Naive thymus-derived CD4-positive, alpha-beta T cell (primary cell): Measurements from ENCODE around the gene NMRAL1. TPM values are rescaled to one million over a fixed set of nuclear protein-coding genes. Genes with fewer than 3 reads are reported as not detected.

Experiments
- ATAC-seq: fragments of 150-1000 bp; cut with Tn5 transposase; 2 replicates; pipeline ENCODE4 v1.10.0; 2021; ENCODE audit warnings: mild to moderate bottlenecking, moderate library complexity
- CTCF ChIA-PET: fragments of 350-600 bp; sonication (Branson Sonifier 250); formaldehyde crosslinking; loops from one replicate; lab custom pipeline; 2021; ENCODE audit warnings: antibody characterized with exemption; lab: Charles Lee
- POLR2A ChIA-PET: fragments of 350-600 bp; sonication (Branson Sonifier 250); formaldehyde crosslinking; loops from one replicate; lab custom pipeline; 2021; ENCODE audit warnings: antibody characterized with exemption, inconsistent platforms; lab: Charles Lee
- DNase-seq, 9 donors: peaks; one replicate each; pipeline versions ENCODE4 v3.0.0 to v3.0.0-alpha.2; 2020 to 2022; ENCODE audit warnings: mixed read lengths in 1 of 9
- H3K27ac ChIP-seq: one replicate; pipeline ENCODE4 v1.7.0; 2013; ENCODE audit warnings: mild to moderate bottlenecking, low read depth, low read length, moderate library complexity
- H3K27me3 ChIP-seq, 2 donors: one replicate each; pipeline ENCODE4 v1.7.0; 2013; ENCODE audit warnings: low read length in 2 of 2, mild to moderate bottlenecking in 2 of 2, moderate library complexity in 2 of 2; ENCODE audit not compliant: control insufficient read depth in 2 of 2, insufficient read depth in 2 of 2
- H3K36me3 ChIP-seq, 3 experiments: 1 replicate in 2 of 3; 2 replicates in 1 of 3; pipeline ENCODE4 v1.7.0; 2013; ENCODE audit warnings: low read length in 3 of 3, mild to moderate bottlenecking in 3 of 3, moderate library complexity in 1 of 3; ENCODE audit not compliant: insufficient read depth in 3 of 3, control insufficient read depth in 2 of 3
- H3K4me1 ChIP-seq, 2 donors: one replicate each; pipeline ENCODE4 v1.7.0; 2013; ENCODE audit warnings: low read length in 2 of 2, mild to moderate bottlenecking in 2 of 2, moderate library complexity in 1 of 2; ENCODE audit not compliant: control insufficient read depth in 2 of 2, insufficient read depth in 2 of 2
- H3K4me3 ChIP-seq: 2 replicates; pipeline ENCODE4 v1.7.0; 2013; ENCODE audit warnings: mild to moderate bottlenecking, low read length
- H3K9me3 ChIP-seq, 3 experiments: 1 replicate in 2 of 3; 2 replicates in 1 of 3; pipeline ENCODE4 v1.7.0; 2013; ENCODE audit warnings: low read length in 3 of 3; ENCODE audit not compliant: control insufficient read depth in 2 of 3
- H3K27ac Mint-ChIP-seq, 9 donors: one replicate each; pipeline ENCODE4 v1.8.0; 2020 to 2022; ENCODE audit warnings: mixed read lengths in 9 of 9, mild to moderate bottlenecking in 8 of 9, moderate library complexity in 5 of 9, inconsistent platforms in 2 of 9
- H3K27me3 Mint-ChIP-seq, 5 donors: one replicate each; pipeline ENCODE4 v1.8.0; 2021 to 2022; ENCODE audit warnings: mixed read lengths in 5 of 5, mild to moderate bottlenecking in 1 of 5
- H3K36me3 Mint-ChIP-seq, 5 donors: one replicate each; pipeline ENCODE4 v1.8.0; 2020 to 2022; ENCODE audit warnings: mixed read lengths in 5 of 5, mild to moderate bottlenecking in 3 of 5, inconsistent platforms in 1 of 5
- H3K4me1 Mint-ChIP-seq, 7 donors: one replicate each; pipeline ENCODE4 v1.8.0; 2020 to 2022; ENCODE audit warnings: mixed read lengths in 7 of 7, mild to moderate bottlenecking in 3 of 7, inconsistent platforms in 1 of 7
- H3K4me3 Mint-ChIP-seq, 10 donors: one replicate each; pipeline ENCODE4 v1.8.0; 2020 to 2022; ENCODE audit warnings: mild to moderate bottlenecking in 10 of 10, mixed read lengths in 10 of 10, moderate library complexity in 6 of 10, inconsistent platforms in 2 of 10
- H3K9me3 Mint-ChIP-seq, 11 donors: one replicate each; pipeline ENCODE4 v1.8.0; 2020 to 2022; ENCODE audit warnings: mixed read lengths in 11 of 11, mild to moderate bottlenecking in 4 of 11, inconsistent platforms in 1 of 11, moderate library complexity in 1 of 11
- intact Hi-C, 2 donors: fragments of 100-400 bp; cut with micrococcal nuclease; formaldehyde crosslinking; loops; one replicate each; pipeline ENCODE4 v1.15.1; 2023
- polyA plus RNA-seq, 2 donors: library from polyadenylated mRNA; unstranded; fragments of 300-500 nt; fragmentation: Illumina TruSeq; gene quantifications; one replicate each; pipeline ENCODE4 v1.2.3, GENCODE V29; 2021
- total RNA-seq, 6 experiments: library from RNA in 5 of 6; stranded (reverse) in 5 of 6; gene quantifications; 1 replicate in 5 of 6; 2 replicates in 1 of 6; pipeline ENCODE4 v1.2.3 and lab custom pipeline; 2021 to 2026

NMRAL1 gene
- total and polyA plus RNA-seq, 7 experiments from 2014 or later: 34.2 to 81.8 (median 58.8) TPM

- H3K9me3 Mint-ChIP-seq: no peaks in the 10 kb centered on the region
- Histone ChIP-seq H3K9me3 (no peaks in the 10 kb centered on the region), H3K27ac (no peak overlapping the region), H3K36me3 (peaks cover 11 to 94% (median 29%) of the 10 kb centered on the region in 3 experiments), H3K4me1 (no peaks in the 10 kb centered on the region), H3K27me3 (no peaks in the 10 kb centered on the region), H3K4me3 (no peak overlapping the region)
- DNase-seq (no peak), ATAC-seq (no peak)
- no peak overlapping the region for H3K4me3 Mint-ChIP-seq
- peaks cover 0 to 4% (median 0%) of the 10 kb centered on the region in 7 donors for H3K4me1 Mint-ChIP-seq
- H3K27ac Mint-ChIP-seq: peak overlapping the region in 1 of 9 donors; percentile 17
- POLR2A ChIA-PET: interaction anchor here (0.6 to 0.8 kb wide), 2 partner anchors 7 to 69 kb away, joined by 3 read pairs; no protein-coding TSS in a partner anchor
- intact Hi-C loops: no loop called here
- H3K27me3 Mint-ChIP-seq: no peaks in the 10 kb centered on the region
- CTCF ChIA-PET: no interaction called here
- H3K36me3 Mint-ChIP-seq: peaks cover 7 to 32% (median 13%) of the 10 kb centered on the region in 5 donors
Observed at GRCh38 chr16:4450931-4451519, 23.4 kb downstream of the NMRAL1 start.

- H3K4me1 Mint-ChIP-seq: peaks cover 0 to 4% (median 0%) of the 10 kb centered on the region in 7 donors
- Histone ChIP-seq H3K4me3 (no peak overlapping the region), H3K9me3 (no peaks in the 10 kb centered on the region), H3K27me3 (no peaks in the 10 kb centered on the region), H3K4me1 (no peaks in the 10 kb centered on the region), H3K36me3 (peaks cover 11 to 94% (median 29%) of the 10 kb centered on the region in 3 experiments), H3K27ac (no peak overlapping the region)
- no peak overlapping the region for H3K4me3 Mint-ChIP-seq
- DNase-seq: no peak
- ChIA-PET CTCF (no interaction called here), POLR2A (interaction anchor here (0.6 to 2.1 kb wide), 4 partner anchors 8 to 70 kb away, joined by 3 to 5 read pairs (median 3); no protein-coding TSS in a partner anchor)
- intact Hi-C loops: no loop called here
- peaks cover 7 to 32% (median 13%) of the 10 kb centered on the region in 5 donors for H3K36me3 Mint-ChIP-seq
- no peak overlapping the region for H3K27ac Mint-ChIP-seq
- no peaks in the 10 kb centered on the region for H3K27me3 Mint-ChIP-seq
- no peak for ATAC-seq
- H3K9me3 Mint-ChIP-seq: no peaks in the 10 kb centered on the region
Observed at GRCh38 chr16:4450430-4450829, 24.0 kb downstream of the NMRAL1 start.

DNA sequence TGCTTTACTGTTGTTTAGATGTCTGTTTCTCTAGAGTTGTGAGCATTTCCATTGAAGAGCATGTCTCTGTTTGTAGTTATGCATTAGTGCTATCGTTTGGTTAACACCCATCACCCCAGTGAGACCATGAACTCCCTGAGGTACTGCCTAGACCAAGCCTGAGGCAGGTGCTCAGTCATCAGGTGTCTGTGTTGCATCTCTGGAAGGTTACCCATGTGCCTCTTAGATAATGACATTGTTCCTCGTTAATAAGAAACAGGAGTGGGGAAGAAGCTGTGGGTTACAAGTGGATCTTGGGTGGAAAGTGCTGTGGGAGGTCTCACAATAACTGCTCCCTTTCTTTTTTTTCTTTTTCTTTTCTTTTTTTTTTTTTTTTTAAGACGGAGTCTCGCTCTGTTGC lies 30.4 kb downstream of the NMRAL1 start:
- no peaks in the 10 kb centered on the region for H3K27me3 ChIP-seq
- DNase-seq: no peak
- Mint-ChIP-seq H3K27ac (no peak overlapping the region), H3K9me3 (no peaks in the 10 kb centered on the region), H3K4me3 (no peak overlapping the region), H3K36me3 (peaks cover 20 to 62% (median 27%) of the 10 kb centered on the region in 5 donors), H3K4me1 (peaks cover 4 to 12% (median 5%) of the 10 kb centered on the region in 7 donors), H3K27me3 (no peaks in the 10 kb centered on the region)
- no peak overlapping the region for H3K4me3 ChIP-seq
- intact Hi-C loops: no loop called here
- ATAC-seq: no peak
- H3K27ac ChIP-seq: no peak overlapping the region
- POLR2A ChIA-PET: no interaction called here
- H3K36me3 ChIP-seq: peaks cover 30 to 96% (median 54%) of the 10 kb centered on the region in 3 experiments
- H3K9me3 ChIP-seq: no peaks in the 10 kb centered on the region
- CTCF ChIA-PET: no interaction called here
- H3K4me1 ChIP-seq: no peaks in the 10 kb centered on the region

- Mint-ChIP-seq H3K9me3 (no peaks in the 10 kb centered on the region), H3K27me3 (no peaks in the 10 kb centered on the region), H3K27ac (peak overlapping the region in 1 of 9 donors; percentile 14), H3K36me3 (peaks cover 20 to 62% (median 27%) of the 10 kb centered on the region in 5 donors), H3K4me3 (no peak overlapping the region), H3K4me1 (peaks cover 4 to 12% (median 5%) of the 10 kb centered on the region in 7 donors)
- DNase-seq (no peak), ATAC-seq (no peak)
- ChIA-PET CTCF (interaction anchor here (0.6 kb wide), 1 partner anchor 30 kb away, joined by 5 read pairs; no protein-coding TSS in a partner anchor), POLR2A (no interaction called here)
- Histone ChIP-seq H3K27ac (no peak overlapping the region), H3K4me1 (no peaks in the 10 kb centered on the region), H3K4me3 (no peak overlapping the region), H3K27me3 (no peaks in the 10 kb centered on the region), H3K9me3 (no peaks in the 10 kb centered on the region), H3K36me3 (peaks cover 30 to 93% (median 54%) of the 10 kb centered on the region in 3 experiments)
- intact Hi-C loops: no loop called here
Observed at GRCh38 chr16:4443271-4443670, 31.2 kb downstream of the NMRAL1 start.

GRCh38 chr16:4442371-4442770 lies 32.1 kb downstream of the NMRAL1 start:
- intact Hi-C loops: no loop called here
- Mint-ChIP-seq H3K36me3 (peaks cover 20 to 60% (median 27%) of the 10 kb centered on the region in 5 donors), H3K9me3 (no peaks in the 10 kb centered on the region), H3K27me3 (no peaks in the 10 kb centered on the region), H3K27ac (peak overlapping the region in 1 of 9 donors; percentile 26), H3K4me3 (no peak overlapping the region), H3K4me1 (peaks cover under 1 to 12% (median 5%) of the 10 kb centered on the region in 7 donors)
- no peak overlapping the region for H3K27ac ChIP-seq
- H3K9me3 ChIP-seq: no peaks in the 10 kb centered on the region
- DNase-seq (no peak), ATAC-seq (no peak)
- ChIA-PET CTCF (no interaction called here), POLR2A (no interaction called here)
- H3K36me3 ChIP-seq: peaks cover 35 to 93% (median 51%) of the 10 kb centered on the region in 3 experiments
- H3K27me3 ChIP-seq: no peaks in the 10 kb centered on the region
- H3K4me3 ChIP-seq: no peak overlapping the region
- H3K4me1 ChIP-seq: no peaks in the 10 kb centered on the region

- ChIA-PET CTCF (interaction anchor here (0.6 to 1.2 kb wide), 3 partner anchors 68 to 1637 kb away, joined by 3 to 4 read pairs (median 3); no protein-coding TSS in a partner anchor), POLR2A (interaction anchor here (1.0 kb wide), 1 partner anchor 53 kb away, joined by 4 read pairs; no protein-coding TSS in a partner anchor)
- peaks cover 6 to 33% (median 22%) of the 10 kb centered on the region in 7 donors for H3K4me1 Mint-ChIP-seq
- intact Hi-C loops: no loop called here
- no peak overlapping the region for H3K4me3 ChIP-seq
- H3K27me3 ChIP-seq: no peaks in the 10 kb centered on the region
- peak overlapping the region in 2 of 9 donors; percentile 10 to 16 for H3K27ac Mint-ChIP-seq
- DNase-seq (no peak), ATAC-seq (no peak)
- H3K9me3 ChIP-seq: no peaks in the 10 kb centered on the region
- H3K4me3 Mint-ChIP-seq: no peak overlapping the region
- peaks cover 9 to 50% (median 23%) of the 10 kb centered on the region in 5 donors for H3K36me3 Mint-ChIP-seq
- H3K27ac ChIP-seq: no peak overlapping the region
- H3K4me1 ChIP-seq: no peaks in the 10 kb centered on the region
- H3K36me3 ChIP-seq: peaks cover 20 to 91% (median 30%) of the 10 kb centered on the region in 3 experiments
- H3K27me3 Mint-ChIP-seq: no peaks in the 10 kb centered on the region
- no peaks in the 10 kb centered on the region for H3K9me3 Mint-ChIP-seq
Observed at GRCh38 chr16:4437366-4437765, 37.1 kb downstream of the NMRAL1 start.
